Measurements from ENCODE around the gene RPS21.

- TF ChIP-seq REST (IDR thresholded peaks at IDR 0.05; ENCODE audit: insufficient read depth in 1 of 2, low read depth in 2 of 2, low read length in 2 of 2) (no peak), POLR2AphosphoS5 (IDR thresholded peaks at IDR 0.05; ENCODE audit: low read depth, low read length) (no peak)
Measured at GRCh38 chr20:62381842-62382241, 5.1 kb upstream of the RPS21 start.

All from PFSK-1 (cell line).